Retina (tissue), 1 donor: ENCODE results near the gene HNRNPL.
"Not testable (repeated sequence)": the region's sequence is repeated elsewhere in the genome, so short reads cannot be mapped to it uniquely, and the experiment has no call there.

ENCODE experiments used
- DNase-seq: peaks from one replicate; pipeline ENCODE4 v3.0.0-alpha.2; 2016

The HNRNPL gene

GRCh38 chr19:38869160-38869835 is 19.5 kb upstream of the HNRNPL start:
- DNase-seq = no peak

- DNase-seq = no peak
Observed at GRCh38 chr19:38868551-38868950, 18.8 kb upstream of the HNRNPL start.

- no peak for DNase-seq
Observed at GRCh38 chr19:38867171-38867780, 17.5 kb upstream of the HNRNPL start.

- DNase-seq = no peak
Observed at GRCh38 chr19:38862321-38863059, 12.7 kb upstream of the HNRNPL start.

GRCh38 chr19:38861368-38861767 is 11.6 kb upstream of the HNRNPL start:
- no peak for DNase-seq

- DNase-seq = not testable (repeated sequence)
Observed at GRCh38 chr19:38859631-38860204, 9.9 kb upstream of the HNRNPL start.

GRCh38 chr19:38856813-38857212 is 7.0 kb upstream of the HNRNPL start:
- DNase-seq = no peak

GRCh38 chr19:38855751-38856150 is 6.0 kb upstream of the HNRNPL start:
- DNase-seq = not testable (repeated sequence)

GRCh38 chr19:38854961-38855360 is 5.2 kb upstream of the HNRNPL start:
- not testable (repeated sequence) for DNase-seq

- no peak for DNase-seq
Observed at GRCh38 chr19:38853214-38853613, 3.4 kb upstream of the HNRNPL start.

GRCh38 chr19:38852231-38853044 is 2.7 kb upstream of the HNRNPL start:
- peak; percentile 54 for DNase-seq

- DNase-seq = peak; percentile 87
Observed at GRCh38 chr19:38851622-38852230, 1.9 kb upstream of the HNRNPL start.

- DNase-seq = peak; percentile 77
Observed at GRCh38 chr19:38850976-38851621, 1.3 kb upstream of the HNRNPL start.

GRCh38 chr19:38850436-38850975 is 720 bp upstream of the HNRNPL start:
- no peak for DNase-seq

GRCh38 chr19:38849147-38849859 is 483 bp downstream of the HNRNPL start:
- peak; percentile 95 for DNase-seq

- no peak for DNase-seq
Observed at GRCh38 chr19:38848299-38849146, 1.3 kb downstream of the HNRNPL start.

GRCh38 chr19:38846097-38846496 is 3.7 kb downstream of the HNRNPL start:
- DNase-seq = no peak

- no peak for DNase-seq
Observed at GRCh38 chr19:38845374-38846024, 4.3 kb downstream of the HNRNPL start.

- no peak for DNase-seq
Observed at GRCh38 chr19:38844093-38844686, 5.6 kb downstream of the HNRNPL start.
